ENCODE measurements around the gene HOXC5.

HOXC5 gene

GRCh38 chr12:54049108-54049507 lies 16.3 kb downstream of the HOXC5 start:
- FAIRE-seq, result no peak

GRCh38 chr12:54050482-54050810 lies 17.6 kb downstream of the HOXC5 start:
- FAIRE-seq, result no peak

DNA sequence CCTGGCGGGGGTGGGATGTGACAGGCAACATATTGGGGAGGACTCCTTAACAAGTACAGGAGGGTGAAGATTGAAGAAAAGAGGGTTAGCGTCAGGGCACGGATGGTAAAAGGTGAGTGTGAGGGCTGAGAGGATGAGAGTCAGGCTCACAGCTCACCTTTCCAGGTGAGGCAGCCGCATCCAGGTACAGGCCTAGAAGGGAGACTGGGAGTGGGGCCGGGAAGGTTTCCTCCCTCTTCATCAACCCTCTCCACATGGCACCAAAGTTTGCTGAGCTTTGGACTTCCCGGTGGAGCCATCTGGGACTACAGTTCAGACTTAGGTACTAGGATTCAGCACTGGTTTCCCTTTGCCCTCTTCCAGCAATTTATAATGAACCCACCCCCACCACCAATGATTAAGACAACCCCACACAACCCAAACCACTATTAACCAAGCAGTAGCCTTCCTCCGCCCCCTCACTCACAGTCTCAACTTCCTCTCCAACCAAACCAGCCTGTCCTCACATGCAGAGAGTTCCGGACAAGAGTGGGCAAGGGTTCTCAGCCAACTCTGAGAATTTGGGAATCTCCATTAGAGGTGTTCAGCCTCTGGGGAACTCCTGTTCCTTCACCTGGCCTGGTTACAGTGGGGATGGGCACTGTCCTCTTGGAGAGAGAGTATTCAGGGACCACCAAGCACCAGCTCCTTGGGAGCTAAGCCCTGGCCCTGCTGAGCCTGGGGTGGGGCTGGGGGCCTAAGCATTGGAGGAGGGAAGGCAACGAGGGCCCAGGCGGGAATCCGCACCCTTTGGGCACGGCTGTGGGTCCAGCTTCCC lies 18.4 kb downstream of the HOXC5 start:
- no peak for FAIRE-seq

DNA sequence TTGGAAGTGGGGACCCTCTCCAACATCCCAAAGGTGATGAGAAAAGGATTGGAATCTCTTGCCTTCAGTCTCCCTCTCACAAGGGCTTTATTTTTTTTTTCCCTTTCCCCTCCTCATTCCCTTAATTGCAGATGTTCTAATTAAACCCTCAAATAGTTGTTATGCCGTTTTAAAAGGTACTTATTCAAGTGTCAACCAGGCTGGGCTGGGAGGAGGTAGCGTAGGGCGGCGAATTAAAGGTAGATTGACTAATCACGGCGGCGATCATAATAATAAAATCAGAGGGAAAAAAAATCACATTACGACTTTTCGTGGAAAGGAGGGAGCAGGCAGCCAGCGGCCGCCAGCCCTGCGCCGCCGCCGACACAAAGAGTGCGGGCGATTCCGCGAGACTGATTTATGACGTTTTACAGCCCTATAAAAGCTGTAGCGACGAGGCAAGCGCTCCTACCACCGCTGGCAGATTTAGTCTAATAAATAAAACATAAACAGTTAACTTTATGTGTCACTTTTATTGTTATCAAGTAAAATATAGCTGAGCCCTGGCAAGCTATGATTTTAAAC lies 19.1 kb downstream of the HOXC5 start:
- FAIRE-seq, result no peak

DNA sequence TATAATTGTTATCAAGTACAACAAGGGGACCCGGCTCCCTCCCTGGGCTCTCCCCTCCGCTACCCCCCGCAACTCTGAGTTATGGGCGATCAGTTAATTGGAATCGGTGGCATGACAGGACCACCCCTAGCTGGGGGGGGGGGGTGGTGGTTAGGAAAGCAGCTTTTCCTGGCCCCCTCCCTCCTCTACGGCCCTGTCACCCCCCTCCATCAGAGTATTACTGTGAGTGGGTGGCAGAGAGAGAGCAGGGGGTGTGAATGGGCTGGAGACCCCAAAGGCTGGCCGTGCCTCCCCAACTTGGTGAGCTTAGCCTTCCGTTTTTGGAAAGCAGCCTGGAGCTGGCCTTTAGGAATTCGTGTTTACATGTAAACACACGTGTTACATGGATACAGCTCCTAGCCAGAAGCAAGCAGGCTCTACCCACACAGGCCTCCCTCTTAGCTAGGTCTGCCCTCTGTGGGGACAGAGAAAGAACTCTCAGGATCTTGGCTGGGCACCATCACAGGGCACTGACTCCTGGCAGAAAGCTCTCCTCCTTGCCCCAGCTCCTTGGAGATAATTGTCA lies 19.7 kb downstream of the HOXC5 start:
- no peak for FAIRE-seq

- no peak for FAIRE-seq
Measured at GRCh38 chr12:54053003-54053750, 20.3 kb downstream of the HOXC5 start.

DNA sequence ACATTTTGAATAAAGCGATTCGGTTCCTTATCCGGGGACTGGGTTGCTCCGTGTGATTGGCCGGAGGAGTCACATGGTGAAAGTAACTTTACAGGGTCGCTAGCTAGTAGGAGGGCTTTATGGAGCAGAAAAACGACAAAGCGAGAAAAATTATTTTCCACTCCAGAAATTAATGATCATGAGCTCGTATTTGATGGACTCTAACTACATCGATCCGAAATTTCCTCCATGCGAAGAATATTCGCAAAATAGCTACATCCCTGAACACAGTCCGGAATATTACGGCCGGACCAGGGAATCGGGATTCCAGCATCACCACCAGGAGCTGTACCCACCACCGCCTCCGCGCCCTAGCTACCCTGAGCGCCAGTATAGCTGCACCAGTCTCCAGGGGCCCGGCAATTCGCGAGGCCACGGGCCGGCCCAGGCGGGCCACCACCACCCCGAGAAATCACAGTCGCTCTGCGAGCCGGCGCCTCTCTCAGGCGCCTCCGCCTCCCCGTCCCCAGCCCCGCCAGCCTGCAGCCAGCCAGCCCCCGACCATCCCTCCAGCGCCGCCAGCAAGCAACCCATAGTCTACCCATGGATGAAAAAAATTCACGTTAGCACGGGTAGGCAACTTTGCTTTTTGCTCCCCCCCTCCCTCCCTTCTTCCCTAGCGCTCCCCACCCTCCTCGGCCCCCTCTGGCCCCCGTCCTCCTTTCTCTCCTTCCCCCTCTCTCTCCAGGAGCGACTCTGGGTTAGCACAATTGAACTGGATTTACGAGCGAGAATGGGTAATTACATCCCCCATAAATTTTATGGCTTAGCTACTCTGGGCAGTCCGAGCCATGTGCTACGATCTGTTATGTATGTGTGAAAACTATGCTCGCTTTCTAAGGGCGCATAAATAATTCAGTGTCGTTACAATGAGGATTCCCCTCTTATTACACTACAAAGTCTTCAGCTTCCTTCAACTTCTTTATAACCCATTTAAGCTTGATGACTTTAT lies 21.2 kb downstream of the HOXC5 start, which contains the start of gene HOXC4:
Gene HOXC4, plus strand, starts transcription at position 85 of the 991 bp plus-strand sequence. Its CDS starts 88 bp downstream, at position 173.
- FAIRE-seq, result no peak

DNA sequence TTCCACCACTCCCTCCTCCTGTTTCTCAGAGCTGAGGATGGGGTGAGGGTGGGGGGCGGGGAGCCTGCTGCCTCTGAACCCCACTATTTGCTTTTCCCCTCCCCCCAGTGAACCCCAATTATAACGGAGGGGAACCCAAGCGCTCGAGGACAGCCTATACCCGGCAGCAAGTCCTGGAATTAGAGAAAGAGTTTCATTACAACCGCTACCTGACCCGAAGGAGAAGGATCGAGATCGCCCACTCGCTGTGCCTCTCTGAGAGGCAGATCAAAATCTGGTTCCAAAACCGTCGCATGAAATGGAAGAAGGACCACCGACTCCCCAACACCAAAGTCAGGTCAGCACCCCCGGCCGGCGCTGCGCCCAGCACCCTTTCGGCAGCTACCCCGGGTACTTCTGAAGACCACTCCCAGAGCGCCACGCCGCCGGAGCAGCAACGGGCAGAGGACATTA lies 21.9 kb downstream of the HOXC5 start:
- no peak for FAIRE-seq

- FAIRE-seq, result no peak
Measured at GRCh38 chr12:54055552-54055951, 22.7 kb downstream of the HOXC5 start.

DNA sequence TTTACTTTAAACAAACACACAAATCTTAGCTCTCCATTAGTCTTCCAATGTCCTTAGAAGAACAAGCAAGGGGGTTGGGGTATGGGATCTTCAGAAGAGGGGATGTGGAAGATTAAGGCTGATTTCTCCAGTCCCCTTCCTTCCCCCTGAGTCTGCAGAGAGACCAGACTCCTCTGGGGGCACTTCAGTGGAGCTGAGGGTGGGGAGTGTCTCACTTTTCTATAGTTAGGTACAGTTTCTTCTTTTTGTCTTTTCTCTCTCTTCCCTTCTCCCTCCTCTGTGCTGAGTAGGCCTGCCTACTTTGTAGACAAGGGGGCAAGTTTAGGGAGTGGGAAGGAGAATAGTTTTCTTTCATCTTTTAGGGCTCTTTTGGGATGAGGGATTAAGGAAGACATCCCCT lies 23.3 kb downstream of the HOXC5 start:
- FAIRE-seq, result no peak

DNA sequence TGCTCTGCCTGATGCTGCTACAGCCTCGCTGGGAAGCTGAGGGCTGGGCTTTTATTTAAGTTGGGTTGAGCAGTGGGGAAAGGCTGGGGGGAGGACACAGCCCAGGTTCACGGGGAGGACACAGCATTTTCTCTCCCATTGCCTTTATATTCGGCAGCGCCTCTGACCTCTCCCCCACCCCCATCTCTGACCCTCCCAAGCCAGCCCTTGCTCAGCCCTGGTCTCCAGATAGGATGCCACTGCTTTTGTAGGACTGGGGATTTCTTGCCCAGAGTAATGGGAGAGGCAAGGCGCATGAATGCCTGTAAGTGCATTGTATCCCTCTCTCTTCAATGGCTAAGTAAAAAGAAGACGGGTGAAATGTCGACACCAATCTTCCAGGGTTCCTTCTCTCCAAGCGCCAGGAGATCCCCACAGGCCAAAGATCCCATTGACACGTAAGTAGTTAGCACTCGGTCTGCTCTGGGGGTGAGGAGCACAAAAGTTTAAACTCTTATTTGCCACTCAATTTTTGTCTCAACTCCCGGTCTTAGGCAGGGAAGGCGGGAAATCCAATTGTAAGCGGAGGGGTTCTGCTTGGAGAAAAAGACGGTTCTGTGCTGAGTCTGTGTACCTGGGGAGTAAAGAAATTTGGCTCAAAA lies 25.4 kb downstream of the HOXC5 start:
- FAIRE-seq, result no peak

GRCh38 chr12:54059668-54060067 lies 26.8 kb downstream of the HOXC5 start:
- FAIRE-seq, result no peak

DNA sequence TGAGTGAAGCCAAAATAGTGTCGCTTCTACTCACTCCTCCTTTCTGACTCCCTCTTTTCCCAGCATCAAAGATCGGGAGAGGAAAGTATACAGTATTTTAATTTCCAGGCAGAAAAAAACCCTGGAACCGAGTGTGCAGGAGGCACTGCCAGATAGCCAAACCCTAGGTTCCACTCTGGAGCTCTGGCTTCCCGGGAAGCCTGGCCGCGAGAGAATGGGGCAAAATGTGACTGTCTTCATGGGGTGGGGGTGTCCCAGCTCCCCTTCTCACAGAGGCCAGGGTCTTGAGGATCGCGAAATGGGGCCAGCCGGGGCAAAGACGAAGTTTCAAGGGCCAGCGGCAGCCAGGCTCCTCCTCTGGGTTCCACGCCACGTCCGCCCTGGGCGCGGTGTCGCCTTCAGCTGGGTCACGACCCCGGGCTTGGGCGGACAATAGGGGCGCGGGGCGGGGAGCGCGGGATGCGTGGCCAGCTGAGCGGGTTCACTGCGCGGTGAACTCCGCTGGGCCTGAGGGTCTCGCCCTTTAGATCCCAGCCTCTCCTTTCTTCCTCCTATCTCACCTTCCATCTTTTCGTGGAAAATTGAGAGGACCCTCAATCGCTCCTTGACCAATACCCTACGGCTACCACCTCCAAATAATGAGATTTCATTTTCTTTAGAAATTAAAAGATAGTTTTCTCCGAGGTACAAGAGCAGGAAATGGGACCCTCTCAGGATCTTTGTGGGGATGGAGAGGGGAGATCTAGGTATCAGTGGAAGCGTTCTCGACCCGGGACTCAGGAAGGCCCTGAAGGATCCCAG lies 27.5 kb downstream of the HOXC5 start:
- FAIRE-seq, result no peak

DNA sequence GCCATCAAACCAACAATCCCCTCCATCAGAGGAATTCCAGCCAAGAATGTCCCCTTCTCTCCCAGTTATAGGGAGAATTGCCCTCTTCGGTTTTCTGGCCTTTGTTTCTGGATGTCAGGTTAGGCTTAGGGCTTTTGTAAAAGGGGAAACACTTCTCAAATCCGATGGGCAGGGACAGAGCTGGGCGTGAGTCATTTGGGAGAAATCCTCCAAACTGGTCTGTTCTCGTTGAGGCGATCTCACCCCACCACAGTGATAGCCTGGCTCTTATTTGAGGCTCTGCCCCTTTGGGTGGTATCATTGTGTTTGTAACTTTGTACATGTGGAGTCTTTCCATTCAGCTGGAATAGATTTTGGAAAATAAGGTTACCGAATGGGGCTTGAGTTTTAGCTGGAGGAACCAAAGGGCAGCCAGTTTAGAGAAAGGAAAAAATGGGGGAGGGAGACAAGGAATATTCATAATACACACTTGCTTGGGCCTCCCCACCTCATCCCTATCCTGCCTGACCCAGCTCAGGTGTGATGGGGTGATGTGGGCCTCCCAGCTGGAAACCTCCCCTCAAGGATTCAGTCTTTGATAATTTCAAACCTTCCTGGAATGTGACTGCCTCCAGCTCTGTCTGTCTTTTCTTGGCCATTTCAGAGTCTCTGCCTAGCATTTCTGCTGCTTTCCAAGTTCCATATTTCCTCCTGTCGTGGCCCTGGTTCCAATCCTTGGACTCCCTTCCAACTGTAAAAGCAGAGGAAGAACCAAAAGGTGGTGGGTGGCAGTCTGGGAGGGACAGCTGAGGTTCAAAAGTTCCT lies 28.3 kb downstream of the HOXC5 start:
- no peak for FAIRE-seq

GRCh38 chr12:54065677-54066076 lies 32.8 kb downstream of the HOXC5 start:
- FAIRE-seq, result no peak

- FAIRE-seq, result no peak
Measured at GRCh38 chr12:54066408-54066807, 33.6 kb downstream of the HOXC5 start.

- FAIRE-seq, result no peak
Measured at GRCh38 chr12:54068418-54069070, 35.7 kb downstream of the HOXC5 start.

- no peak for FAIRE-seq
Measured at GRCh38 chr12:54071942-54072341, 39.1 kb downstream of the HOXC5 start.

GRCh38 chr12:54074308-54074707 lies 41.5 kb downstream of the HOXC5 start:
- no peak for FAIRE-seq

Data from colon (tissue), 2 donors.